GM04503 (cell line): ENCODE results near the gene DACH1.

ENCODE experiments used
- DNase-seq: peaks from one replicate; pipeline ENCODE4 v3.0.0-alpha.2; 2012; ENCODE audit warnings: low read depth

DACH1 gene

DNA sequence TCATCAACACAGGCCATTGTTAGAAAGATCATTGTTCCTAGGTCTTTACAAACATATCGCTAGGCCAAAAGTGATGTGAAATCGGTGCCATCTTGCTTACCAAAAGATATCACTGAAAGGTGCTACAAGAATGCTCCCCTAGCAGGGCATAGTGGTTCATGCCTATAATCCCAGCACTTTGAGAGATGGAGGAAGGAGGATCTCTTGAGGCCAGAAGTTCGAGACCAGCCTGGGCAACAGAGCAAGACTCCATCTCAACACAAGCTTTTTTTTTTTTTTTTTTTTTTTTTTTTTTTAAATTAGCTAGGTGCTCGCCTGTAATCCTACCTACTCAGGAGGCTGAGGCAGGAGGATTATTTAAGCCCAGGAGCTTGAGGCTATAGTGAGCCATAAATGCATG, 92.1 kb downstream of the DACH1 start:
- DNase-seq = no peak

DNA sequence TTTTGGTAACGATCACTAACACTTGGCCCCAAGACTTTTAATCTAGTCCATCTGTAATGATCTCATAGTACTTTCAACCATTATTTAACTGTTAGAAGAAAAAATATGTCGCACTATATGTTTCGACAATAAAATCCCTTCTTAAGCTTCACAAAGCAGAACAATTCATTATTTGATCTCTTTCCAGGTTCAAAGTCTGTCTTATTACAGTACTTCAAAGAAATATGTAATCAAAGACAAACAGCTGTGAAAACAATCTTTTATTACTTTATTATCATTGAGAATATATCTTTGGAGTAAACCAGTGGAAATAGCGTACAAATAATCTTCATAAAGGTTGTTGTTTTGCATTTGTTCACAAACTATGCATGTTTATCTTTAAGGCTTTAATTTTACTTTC, 93.5 kb downstream of the DACH1 start:
- DNase-seq = no peak

DNA sequence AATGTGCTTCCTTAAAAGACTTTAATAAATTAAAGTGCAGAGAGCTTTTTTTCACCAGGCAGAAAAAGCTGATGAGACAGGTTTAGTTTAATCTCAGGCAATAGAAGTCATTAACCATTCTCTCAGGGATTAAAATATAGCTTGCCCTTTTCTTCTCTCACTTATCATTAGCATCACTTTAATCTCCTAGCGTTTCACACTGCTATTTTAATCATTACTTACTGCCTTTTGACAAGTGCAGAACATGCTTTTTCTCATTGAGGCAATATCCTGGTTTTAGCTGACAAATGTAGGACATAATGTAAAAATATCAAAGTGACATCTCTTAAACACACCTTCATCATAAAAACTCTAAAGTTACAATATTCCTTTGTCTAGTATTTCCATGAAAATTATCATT, 94.6 kb downstream of the DACH1 start:
- DNase-seq = no peak

DNA sequence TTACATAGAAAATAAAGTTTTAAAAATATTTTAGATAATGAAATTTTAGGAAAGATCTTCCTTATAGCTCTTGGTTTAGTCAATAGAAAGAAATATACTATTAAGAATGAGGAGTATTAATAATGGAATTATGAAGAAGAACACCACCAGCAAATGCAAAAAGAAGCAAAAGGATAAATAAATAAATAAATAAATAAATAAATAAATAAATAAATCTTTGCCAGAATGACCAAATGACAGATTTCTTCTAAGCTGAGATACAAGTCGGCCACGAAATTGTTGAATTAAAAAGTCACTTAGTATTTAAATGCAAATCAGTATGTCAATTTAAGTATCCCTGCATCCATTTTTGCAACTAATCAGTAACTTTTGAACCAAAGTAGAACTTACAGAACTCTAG, 95.9 kb downstream of the DACH1 start:
- no peak for DNase-seq

DNA sequence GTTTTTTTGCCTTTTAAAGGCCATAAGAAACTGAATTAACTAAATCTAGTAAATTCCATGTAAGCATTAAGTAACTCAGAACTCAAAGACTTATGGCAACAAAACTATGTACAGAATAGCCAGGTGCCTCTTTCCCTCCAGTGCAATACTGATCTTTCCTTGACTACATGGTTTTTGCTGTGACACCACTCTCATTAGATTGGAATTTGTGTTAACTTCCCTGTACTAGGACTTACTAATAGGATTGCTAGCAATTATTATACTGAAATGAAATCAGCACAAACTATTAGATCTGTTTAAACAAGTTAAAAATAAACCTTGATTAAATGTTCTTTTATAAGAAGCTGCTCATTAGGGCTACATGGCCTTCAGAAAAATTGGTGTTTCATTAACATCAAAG, 96.3 kb downstream of the DACH1 start:
- DNase-seq = no peak

DNA sequence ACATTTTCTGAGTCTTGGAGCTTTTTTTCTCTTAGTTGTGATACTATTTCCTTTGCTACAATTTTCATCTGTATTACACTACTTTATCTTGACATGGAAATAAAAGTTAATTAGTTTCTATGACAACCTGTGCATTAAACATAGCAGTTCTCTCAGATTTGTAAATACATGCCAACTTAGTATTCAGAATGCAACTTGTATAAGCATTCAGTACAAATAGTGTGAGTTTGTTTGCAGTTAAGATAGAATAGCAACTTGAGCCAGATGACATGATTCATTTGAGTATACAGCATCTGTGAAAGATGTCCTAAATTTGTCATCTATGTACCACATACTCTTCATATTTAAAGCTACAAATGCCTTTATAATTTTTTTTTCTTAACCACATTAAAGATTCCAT, 98.1 kb downstream of the DACH1 start:
- DNase-seq = no peak

DNA sequence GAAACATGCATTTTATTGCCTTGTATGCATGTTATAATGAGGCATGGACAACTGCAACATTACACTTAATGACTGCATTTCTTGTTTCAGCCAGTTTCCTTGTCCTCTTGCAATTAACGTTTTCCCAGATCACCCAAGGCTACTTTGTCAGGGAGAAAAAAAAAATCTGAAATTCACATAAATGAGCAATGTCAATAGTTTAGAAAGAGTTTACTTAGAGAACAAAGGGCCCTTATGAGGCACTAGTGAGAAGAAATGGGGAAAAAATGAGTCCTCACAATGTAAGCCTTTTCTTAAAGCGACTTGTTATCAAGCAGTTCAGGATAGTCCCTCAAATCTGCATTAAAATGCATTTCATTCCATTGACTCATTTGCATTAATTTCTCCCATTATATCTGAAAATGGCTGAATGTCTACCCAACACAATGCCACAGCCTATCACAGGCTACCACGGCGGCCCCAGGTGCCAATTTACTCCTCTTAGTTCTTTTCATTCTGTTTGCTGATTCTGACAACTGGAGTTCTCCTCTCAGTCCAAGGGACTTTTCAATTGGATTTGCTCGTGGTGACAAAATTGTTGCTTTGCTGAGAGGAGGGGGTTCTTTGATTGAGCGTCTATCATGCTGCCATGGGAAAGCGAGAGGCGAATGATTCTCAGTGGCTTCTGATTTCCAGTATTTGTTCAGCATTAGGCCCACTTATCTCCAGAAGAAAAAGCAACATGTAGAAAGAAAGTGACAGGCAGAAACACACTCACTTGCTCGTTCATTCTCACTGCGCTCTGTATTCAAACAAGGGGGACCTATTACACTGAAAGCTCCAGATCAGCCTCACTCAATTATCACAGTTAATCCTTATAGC, 107.1 kb downstream of the DACH1 start:
- no peak for DNase-seq

DNA sequence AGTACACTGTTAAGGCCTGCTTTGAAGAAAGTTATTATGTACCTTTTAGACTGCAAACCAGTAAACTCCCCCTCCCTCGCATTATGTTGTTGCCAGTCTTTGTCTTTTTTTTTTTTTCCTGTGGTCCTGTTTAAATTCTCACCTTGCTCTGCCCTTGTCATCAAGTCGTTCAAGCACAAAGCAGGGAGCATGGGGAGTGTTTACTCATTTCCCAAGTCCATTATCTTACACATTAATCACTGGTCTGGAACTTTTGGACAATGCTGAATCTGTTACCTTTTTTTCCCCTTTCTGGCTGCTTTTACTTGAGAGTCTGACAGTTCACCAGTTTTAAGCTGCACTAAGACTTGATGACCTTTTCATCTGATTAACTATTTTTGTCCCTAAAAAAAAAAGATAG, 108.2 kb downstream of the DACH1 start:
- DNase-seq = no peak

DNA sequence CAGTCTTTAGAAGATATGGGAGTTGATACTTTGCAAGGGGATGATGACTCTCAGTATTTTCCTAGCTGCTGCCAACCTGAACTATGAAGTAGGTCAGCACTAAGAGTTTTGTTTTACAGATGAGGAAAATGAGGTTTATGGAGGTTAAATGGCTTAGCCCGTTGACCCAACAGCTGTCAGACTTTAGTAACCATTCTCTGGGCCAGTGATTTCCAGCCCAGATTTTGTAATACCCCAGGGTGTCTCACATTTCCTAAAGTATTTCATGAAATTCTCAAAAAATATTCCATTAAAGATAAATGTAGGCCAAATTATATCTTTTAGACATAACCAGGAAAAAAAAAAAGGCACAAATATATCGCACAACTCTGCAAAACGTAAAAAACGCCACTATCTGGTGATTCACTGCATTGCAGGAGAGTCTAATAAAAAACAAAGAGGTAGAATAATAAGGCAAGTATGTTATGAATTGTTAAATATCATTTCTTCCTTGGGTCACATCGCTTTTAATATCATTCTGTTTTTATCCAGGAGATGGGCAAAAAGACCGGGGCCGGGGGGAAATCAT, 112.5 kb downstream of the DACH1 start:
- DNase-seq = no peak

DNA sequence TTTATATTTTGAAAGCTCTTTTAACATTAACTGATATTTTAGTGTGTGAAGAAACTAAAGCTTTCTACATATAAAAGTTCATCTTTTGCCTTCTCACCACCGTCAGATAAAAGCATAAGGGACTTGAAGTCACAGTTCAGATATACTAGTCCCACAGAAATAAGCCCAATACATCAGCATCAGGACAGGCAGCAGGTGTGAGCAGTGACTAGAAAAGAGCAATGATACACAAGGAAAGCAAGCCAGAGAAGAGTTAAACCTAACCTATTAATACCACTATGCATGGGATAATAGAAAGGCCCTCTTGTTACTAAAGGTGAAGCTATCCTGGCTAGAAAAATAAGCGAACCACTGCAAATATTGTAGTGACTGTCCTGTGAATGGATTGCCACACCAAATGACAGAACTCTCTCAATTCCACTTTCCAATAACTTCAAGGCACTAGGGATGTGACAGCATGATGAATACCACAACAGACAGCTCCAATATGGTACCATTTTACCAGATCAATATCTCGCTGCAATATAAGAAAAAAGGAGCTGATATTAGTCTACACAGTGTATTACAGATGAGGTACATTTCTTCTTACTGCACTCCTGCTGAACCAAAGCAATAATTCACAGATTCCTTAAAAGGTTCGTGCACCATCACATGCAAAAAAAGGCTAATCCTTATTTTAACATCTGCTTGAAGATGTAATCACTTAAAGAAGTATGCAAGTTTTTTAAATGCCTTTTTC, 114.1 kb downstream of the DACH1 start:
- no peak for DNase-seq

DNA sequence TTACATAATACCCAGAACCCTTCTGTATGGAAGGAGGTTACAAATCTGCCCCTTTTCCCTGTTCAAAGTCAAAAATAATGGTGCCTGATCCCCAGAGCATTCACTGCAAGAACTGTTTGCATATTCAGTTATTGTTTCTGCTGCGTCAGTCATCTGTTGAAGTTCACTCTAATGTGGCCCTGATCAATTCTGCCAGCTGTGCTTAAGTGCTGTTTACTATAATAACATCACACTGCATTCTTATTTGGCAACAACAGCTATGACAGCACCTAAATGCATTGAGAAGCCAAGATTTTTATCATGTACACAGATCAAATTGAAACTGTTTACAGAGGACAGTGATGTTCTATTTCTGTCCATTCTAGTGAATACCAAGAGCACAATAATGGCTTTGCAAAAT, 115.9 kb downstream of the DACH1 start:
- DNase-seq = no peak

DNA sequence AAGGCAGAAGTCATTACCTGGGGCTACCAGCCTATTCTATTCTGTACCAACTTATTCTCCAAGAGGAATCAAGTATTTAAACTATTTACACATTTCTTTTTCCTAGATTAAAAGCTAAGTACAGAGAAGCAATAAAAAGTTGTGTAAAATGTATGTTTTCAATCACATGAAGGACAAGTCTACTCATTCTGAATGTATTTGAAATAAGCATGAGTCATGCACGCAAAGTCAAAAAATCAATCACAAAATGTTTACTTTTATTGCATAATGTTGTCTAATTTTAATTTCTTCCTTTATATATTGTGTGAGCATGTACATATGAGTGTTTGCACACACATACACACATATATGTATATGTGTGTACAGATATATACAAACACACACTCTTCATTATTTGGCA, 136.7 kb downstream of the DACH1 start:
- DNase-seq = no peak

DNA sequence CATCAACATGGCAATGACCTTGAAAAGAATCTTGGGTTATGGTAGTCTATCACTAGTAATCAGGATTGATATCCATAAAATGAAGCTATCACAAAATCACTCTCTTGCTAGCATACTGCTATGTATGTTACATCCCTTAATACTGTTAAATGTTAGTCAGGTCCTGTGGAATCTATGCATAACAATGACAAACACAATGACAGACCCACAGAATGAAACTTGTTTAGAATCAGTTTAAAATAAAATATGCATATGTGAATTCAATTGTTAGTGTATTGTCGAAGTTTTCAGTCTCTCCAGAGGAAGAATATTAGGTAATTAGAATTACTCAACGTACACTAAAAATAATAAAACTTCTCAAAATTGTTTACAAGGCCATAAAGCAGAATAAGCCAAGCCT, 137.6 kb downstream of the DACH1 start:
- no peak for DNase-seq

DNA sequence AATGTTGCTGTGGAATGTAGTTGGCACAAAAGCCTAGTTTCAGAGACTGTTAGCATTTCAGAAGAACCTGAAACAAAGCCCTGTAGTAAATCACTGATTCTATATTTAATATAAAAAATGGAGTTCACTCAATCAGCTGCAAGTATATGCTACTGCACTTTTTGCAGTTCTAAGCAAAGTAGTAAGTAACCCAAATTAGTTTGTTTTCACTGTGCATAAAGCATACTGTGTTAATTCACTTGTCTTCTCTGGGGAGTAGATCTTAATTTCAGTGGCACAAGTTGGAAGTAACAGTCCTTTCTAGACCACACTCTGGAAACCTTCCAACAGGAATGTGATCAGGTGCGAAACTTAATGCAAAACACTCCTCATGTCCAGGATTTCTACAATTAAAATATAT, 139.3 kb downstream of the DACH1 start:
- DNase-seq = no peak

DNA sequence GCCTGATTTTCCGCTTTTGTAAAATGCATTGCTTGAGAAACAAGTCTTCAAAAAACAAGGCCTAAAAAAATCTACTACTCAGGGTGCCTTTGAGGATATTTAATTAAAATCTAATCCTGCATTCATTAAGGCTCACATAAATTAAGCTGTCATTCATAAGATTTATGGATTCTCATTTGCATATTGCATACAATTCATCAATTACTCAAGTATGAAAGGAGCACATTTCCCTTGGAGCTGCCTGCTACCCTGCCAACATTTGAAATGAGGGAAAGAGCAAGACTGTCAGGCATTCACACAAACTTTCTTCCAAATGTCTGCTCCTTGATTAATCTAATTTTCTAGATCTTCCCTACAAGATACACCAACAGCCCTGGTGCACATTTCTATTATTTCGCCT, 140.0 kb downstream of the DACH1 start:
- DNase-seq = no peak

DNA sequence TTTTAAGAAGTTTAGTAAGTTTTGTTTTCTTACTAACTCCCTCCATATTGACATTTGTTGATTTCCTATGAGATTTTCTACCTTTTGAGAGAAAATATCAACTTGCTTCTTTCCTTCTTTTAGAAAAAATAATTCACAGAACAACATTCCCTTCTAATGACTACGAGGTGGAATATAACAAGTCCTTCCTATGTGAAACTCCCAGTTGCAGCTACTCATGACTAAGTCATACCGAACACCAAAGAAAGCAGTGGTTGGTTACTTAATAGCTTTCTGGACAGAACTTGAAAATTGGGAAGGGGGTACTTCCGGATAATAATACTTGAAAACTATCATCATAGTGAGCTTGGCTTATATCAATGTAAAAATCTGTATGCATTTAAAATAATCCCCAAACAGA, 144.8 kb downstream of the DACH1 start:
- DNase-seq = no peak

DNA sequence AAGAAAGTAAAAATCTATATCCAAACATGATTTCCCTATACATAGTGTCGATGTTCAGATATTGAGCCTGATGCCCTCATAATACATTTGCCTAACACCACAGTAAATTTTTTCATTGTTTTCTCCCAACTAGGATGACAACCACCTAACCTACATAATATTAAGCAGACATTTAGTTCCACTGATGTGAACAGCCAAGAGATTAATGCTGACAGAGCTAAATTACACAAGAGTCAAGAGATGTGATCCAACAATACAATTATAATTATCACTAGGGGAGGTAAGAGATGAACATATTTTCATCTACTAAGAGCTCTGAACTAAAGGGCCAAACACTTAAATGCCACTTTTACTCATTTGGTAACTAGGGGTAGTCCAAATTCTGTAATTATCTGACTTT, 145.9 kb downstream of the DACH1 start:
- DNase-seq = no peak

DNA sequence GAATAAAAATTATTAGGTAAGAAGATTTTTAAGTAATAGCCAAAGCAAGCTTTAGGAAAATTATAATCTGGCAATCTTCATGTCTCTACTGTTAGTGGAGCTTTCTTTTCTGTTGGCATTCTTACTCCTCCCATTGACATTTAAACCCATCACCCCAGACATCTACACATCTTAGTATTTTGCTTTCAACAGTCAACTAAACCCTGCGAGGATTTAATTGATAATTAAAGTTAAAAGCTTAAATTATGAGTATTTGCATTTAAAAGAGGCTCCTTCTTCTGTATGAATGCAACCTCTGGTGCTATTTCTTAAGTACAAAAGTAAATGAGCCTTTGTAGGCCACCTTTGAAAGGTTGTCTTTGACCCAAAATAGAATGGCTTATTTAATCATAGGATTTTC, 148.1 kb downstream of the DACH1 start:
- no peak for DNase-seq

DNA sequence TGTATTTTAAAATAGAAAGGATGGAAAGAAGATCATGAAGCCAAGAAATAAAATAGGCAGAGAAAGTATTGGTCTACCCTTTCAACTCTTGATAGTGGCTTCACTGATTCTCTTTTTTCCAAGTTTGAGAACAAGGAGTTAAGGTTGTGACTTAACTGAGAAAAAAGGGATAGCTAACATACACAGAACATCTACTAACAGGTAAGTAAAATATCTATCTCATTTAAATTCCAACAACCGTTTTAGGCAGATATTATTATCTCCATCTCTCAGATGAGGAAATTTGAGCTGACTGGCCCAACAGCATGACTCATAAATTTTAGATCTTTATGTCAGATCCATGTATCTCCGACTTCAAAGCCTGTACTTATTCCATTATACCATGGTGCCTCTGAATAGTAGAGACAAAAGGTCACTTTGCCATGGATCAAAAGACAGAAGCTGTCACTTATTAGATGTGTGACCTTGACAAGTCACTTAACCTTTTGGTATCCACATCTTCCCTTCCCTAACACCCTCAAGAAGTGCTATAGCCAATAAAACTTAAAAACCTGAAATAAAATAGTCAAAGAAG, 152.1 kb downstream of the DACH1 start:
- DNase-seq = no peak

DNA sequence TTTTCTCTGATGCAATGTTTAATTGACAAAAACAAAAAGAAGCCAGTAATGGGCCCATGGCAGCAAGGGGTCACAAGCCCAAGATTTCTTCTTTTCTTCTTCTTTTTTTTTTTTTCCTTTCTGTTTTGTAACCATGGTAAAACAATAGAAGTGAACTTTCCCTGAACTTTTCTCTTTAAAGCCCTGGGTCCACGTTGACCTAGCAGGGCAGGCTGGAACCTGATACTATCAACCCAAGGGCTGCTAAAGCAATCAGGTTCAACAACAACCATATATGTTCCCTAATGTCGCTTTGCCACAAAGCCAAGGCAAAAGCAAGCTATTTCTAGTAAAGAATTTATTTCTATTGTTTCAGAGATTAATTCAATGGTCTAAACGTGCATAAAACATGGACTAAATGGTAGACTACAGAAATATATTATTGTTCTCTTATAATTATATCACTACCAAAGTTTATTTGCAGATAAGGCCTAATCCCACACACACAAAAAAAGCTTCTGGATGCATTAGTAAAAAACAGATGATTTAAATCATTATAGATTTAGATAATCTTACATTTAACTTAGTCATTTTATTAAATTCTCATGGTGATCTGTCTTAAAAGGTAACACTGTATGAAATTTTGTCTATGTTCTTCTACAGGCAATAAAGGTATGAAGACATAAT, 153.9 kb downstream of the DACH1 start:
- no peak for DNase-seq

DNA sequence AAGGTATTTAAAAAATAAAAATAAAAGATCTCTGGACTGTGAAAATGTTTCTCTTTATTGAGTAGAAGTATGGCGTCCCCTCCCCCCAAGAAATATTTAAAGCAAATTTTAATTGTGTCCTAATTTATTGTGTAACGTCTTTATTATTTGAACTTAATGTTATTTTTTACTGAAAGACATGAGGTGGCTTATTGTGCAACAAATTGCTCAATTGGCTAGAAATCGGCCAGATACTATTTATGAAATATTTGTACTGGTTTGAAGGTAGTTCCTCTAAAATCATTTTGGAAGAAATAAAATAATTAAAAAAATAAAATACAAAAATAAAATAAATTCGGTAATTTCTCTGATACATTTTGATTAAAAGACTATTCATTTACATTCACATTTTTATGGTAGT, 162.3 kb downstream of the DACH1 start:
- DNase-seq = no peak

DNA sequence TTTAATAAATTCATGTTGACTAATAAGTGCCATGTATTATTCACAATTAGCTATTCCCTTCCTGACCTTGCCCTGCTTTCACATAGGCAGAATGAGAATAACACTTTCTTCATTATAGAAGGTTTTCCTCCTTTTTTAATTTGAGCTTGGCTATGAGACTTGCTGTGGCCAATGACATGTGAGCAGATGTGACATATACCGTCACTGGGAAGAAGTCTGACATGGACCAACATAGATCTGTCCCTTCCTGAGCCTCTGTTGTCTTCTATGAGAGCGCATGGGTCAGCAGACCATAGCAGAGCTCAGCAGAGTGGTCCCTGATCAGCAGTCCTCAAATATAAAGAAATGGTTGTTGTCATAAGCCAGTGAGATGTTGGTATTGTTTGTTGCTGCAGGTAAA, 163.9 kb downstream of the DACH1 start:
- DNase-seq = no peak

DNA sequence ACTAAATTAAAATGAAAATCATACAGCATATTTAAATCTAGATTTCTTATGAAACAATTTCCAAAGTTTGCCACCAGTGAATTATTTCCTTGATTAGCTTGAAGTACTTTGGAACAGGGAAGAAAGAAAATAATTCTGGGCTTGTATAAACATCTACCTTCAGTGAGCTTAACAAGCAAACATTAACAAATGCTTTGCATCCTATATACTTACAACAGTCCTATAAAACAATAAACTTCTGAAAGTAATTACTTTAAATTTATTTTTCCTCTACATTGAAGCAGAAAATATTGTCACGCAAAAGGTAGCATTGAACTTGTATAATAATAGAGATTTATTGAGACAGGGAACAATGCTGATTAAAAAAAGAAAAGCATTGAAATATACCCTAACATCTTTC, 164.8 kb downstream of the DACH1 start:
- no peak for DNase-seq
